Glutamatergic neuron (in vitro differentiated cells): ENCODE data around the gene ZNF611. TPM values are rescaled to one million over a fixed set of nuclear protein-coding genes. Genes with fewer than 3 reads are reported as not detected.
"Not testable (repeated sequence)": the region's sequence is repeated elsewhere in the genome, so short reads cannot be mapped to it uniquely, and the experiment has no call there.

ENCODE experiments used
- DNase-seq: peaks from one replicate; pipeline ENCODE4 v3.0.0; 2022
- H3K27ac Mint-ChIP-seq: one replicate; pipeline ENCODE4 v1.8.0; 2020; ENCODE audit warnings: mild to moderate bottlenecking, mixed read lengths, inconsistent platforms; ENCODE audit not compliant: unreplicated experiment
- H3K27me3 Mint-ChIP-seq: one replicate; pipeline ENCODE4 v1.8.0; 2020; ENCODE audit warnings: mild to moderate bottlenecking, moderate library complexity, mixed read lengths, inconsistent platforms; ENCODE audit not compliant: unreplicated experiment
- H3K36me3 Mint-ChIP-seq: one replicate; pipeline ENCODE4 v1.8.0; 2020; ENCODE audit warnings: mild to moderate bottlenecking, mixed read lengths, inconsistent platforms; ENCODE audit not compliant: unreplicated experiment
- H3K4me1 Mint-ChIP-seq: one replicate; pipeline ENCODE4 v1.8.0; 2020; ENCODE audit warnings: mild to moderate bottlenecking, low read depth, mixed read lengths, inconsistent platforms; ENCODE audit not compliant: unreplicated experiment
- H3K4me3 Mint-ChIP-seq: one replicate; pipeline ENCODE4 v1.8.0; 2020; ENCODE audit warnings: mild to moderate bottlenecking, mixed read lengths, inconsistent platforms; ENCODE audit not compliant: unreplicated experiment
- H3K9me3 Mint-ChIP-seq: one replicate; pipeline ENCODE4 v1.8.0; 2020; ENCODE audit warnings: mild to moderate bottlenecking, moderate library complexity, mixed read lengths, inconsistent platforms; ENCODE audit not compliant: unreplicated experiment
- total RNA-seq: library from RNA; stranded (reverse); fragmentation: NEBNext Ultra II Directional; extraction: Animal tissue kit (Norgen Biotek cat#: 25700); gene quantifications from one replicate; pipeline ENCODE4 v1.2.1, GENCODE V29; 2021; ENCODE audit not compliant: unreplicated experiment
- TF ChIP-seq, protein P1 (sequence below): fragments of 200-600 bp; sonication (generic); IDR thresholded peaks from one replicate; pipeline ENCODE4 v1.5.0; 2021; ENCODE audit not compliant: partially characterized antibody, unreplicated experiment

Gene ZNF611
- total RNA-seq, 1 donor from 2014 or later = 36.2 TPM

GRCh38 chr19:52685811-52686210 is 49.0 kb downstream of the ZNF611 start:
- Mint-ChIP-seq H3K27ac (no peak overlapping the region), H3K4me3 (no peak overlapping the region), H3K36me3 (peaks cover 5% of the 10 kb centered on the region), H3K27me3 (peaks cover 7% of the 10 kb centered on the region), H3K9me3 (peaks cover 9% of the 10 kb centered on the region), H3K4me1 (peaks cover 5% of the 10 kb centered on the region)
- TF ChIP-seq, protein P1, sequence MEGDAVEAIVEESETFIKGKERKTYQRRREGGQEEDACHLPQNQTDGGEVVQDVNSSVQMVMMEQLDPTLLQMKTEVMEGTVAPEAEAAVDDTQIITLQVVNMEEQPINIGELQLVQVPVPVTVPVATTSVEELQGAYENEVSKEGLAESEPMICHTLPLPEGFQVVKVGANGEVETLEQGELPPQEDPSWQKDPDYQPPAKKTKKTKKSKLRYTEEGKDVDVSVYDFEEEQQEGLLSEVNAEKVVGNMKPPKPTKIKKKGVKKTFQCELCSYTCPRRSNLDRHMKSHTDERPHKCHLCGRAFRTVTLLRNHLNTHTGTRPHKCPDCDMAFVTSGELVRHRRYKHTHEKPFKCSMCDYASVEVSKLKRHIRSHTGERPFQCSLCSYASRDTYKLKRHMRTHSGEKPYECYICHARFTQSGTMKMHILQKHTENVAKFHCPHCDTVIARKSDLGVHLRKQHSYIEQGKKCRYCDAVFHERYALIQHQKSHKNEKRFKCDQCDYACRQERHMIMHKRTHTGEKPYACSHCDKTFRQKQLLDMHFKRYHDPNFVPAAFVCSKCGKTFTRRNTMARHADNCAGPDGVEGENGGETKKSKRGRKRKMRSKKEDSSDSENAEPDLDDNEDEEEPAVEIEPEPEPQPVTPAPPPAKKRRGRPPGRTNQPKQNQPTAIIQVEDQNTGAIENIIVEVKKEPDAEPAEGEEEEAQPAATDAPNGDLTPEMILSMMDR = no peak
- DNase-seq = no peak

DNA sequence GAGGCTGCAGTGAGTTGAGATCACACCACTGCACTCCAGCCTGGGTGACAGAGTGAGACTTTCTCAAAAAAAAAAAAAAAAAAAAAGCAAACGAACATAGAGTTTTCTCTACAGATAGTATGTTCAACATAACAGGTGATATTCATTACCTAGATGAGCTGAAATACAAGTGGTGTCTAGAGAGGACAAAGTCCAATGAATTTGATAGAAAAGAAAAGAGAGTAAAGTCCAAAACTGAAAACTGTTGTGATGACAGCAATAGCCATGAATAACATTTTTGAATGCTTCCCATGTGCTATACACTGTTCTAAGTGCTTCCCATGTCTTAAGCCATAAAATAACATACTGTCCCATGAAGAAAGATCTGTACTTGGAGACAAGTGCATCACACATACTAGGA is 53.6 kb downstream of the ZNF611 start:
- not testable (repeated sequence) for H3K4me3 Mint-ChIP-seq, H3K27ac Mint-ChIP-seq, H3K27me3 Mint-ChIP-seq, H3K4me1 Mint-ChIP-seq, DNase-seq
- peaks cover 18% of the 10 kb centered on the region for H3K36me3 Mint-ChIP-seq
- peaks cover 11% of the 10 kb centered on the region for H3K9me3 Mint-ChIP-seq

DNA sequence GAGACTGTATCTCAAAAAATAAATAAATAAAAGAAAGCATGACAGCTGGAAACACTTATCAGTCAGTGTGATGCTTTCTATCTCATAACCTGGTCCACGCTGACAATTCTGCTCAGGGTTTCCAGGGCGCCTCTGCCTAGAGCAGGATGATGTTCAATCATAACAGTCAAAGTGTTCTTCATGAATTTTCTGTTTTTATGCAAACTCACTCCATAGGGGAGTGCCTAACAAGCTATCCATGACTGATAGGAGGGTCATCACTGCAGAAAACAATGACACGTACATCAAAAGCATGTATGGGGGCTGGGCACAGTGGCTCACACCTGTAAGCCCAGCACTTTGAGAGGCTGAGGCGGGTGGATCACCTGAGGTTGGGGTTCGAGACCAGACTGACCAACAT is 55.2 kb downstream of the ZNF611 start:
- Mint-ChIP-seq H3K9me3 (peaks cover 14% of the 10 kb centered on the region), H3K4me1 (no peaks in the 10 kb centered on the region)

GRCh38 chr19:52675239-52675638 is 59.6 kb downstream of the ZNF611 start:
- H3K27ac Mint-ChIP-seq, DNase-seq, H3K27me3 Mint-ChIP-seq, H3K9me3 Mint-ChIP-seq, H3K4me1 Mint-ChIP-seq, H3K4me3 Mint-ChIP-seq: not testable (repeated sequence)
- peaks cover 30% of the 10 kb centered on the region for H3K36me3 Mint-ChIP-seq

More for the DNA sequence above, 55.2 kb downstream of the ZNF611 start:
- Mint-ChIP-seq H3K27ac (no peak overlapping the region), H3K27me3 (peaks cover 7% of the 10 kb centered on the region), H3K4me3 (no peak overlapping the region), H3K36me3 (peaks cover 29% of the 10 kb centered on the region)
- TF ChIP-seq, protein P1 = no peak
- DNase-seq = no peak

DNA sequence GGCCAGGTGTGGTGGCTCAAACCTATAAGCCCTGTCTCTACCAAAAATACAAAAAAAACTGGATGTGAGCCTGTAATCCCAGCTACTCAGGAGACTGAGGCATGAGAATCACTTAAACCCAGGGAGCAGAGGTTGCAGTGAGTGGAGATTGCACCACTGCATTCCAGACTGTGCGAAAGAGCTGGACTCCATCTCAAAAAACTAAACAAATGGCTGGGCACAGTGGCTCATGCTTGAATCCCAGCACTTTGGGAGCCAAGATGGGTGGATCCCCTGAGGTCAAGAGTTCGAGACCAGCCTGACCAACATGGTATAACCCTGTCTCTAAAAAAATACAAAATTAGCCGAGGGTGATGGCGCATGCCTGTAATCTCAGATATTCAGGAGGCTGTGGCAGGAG is 61.8 kb downstream of the ZNF611 start:
- TF ChIP-seq, protein P1 = no peak
- H3K9me3 Mint-ChIP-seq = peaks cover 10% of the 10 kb centered on the region
- no peak for DNase-seq
- no peak overlapping the region for H3K4me3 Mint-ChIP-seq
- peaks cover 7% of the 10 kb centered on the region for H3K27me3 Mint-ChIP-seq
- no peaks in the 10 kb centered on the region for H3K4me1 Mint-ChIP-seq
- no peak overlapping the region for H3K27ac Mint-ChIP-seq
- peaks cover 25% of the 10 kb centered on the region for H3K36me3 Mint-ChIP-seq

GRCh38 chr19:52670046-52670445 is 64.8 kb downstream of the ZNF611 start:
- TF ChIP-seq, protein P1 = no peak
- no peak for DNase-seq
- H3K4me3 Mint-ChIP-seq = no peak overlapping the region
- no peaks in the 10 kb centered on the region for H3K4me1 Mint-ChIP-seq
- H3K27me3 Mint-ChIP-seq = no peaks in the 10 kb centered on the region
- peaks cover 2% of the 10 kb centered on the region for H3K9me3 Mint-ChIP-seq
- no peak overlapping the region for H3K27ac Mint-ChIP-seq
- peaks cover 7% of the 10 kb centered on the region for H3K36me3 Mint-ChIP-seq
